HEK293 (cell line): ENCODE data around the gene SPARC.

Experiments used
- CTCF ChIA-PET: fragments of 350-600 bp; formaldehyde crosslinking; extraction: SDS; loops from one replicate; lab custom pipeline; 2021; ENCODE audit warnings: antibody characterized with exemption; lab: Yijun Ruan, JAX
- POLR2A ChIA-PET: fragments of 300-600 bp; formaldehyde crosslinking; extraction: SDS; loops from one replicate; lab custom pipeline; 2020; ENCODE audit warnings: antibody characterized with exemption, inconsistent platforms; lab: Yijun Ruan, JAX
- H3K27ac ChIP-seq: fragments of 200-500 bp; sonication (Bioruptor generic); 2 replicates; pipeline ENCODE4 v1.5.1; 2014; ENCODE audit warnings: low read depth, low read length, control low read depth, inconsistent platforms; ENCODE audit errors: extremely low read depth
- H3K36me3 ChIP-seq, 2 experiments: fragments of 200-500 bp in 1 of 2; sonication (Bioruptor generic) in 1 of 2; 1 replicate in 1 of 2; 2 replicates in 1 of 2; pipeline ENCODE4 v1.5.1; 2014 to 2017; ENCODE audit warnings: inconsistent platforms in 2 of 2, low read length in 2 of 2; ENCODE audit not compliant: control insufficient read depth in 2 of 2, insufficient read depth in 1 of 2
- H3K4me1 ChIP-seq: fragments of 200-500 bp; sonication (Bioruptor generic); 2 replicates; pipeline ENCODE4 v1.5.1; 2014; ENCODE audit warnings: mild to moderate bottlenecking, low read length, inconsistent platforms; ENCODE audit not compliant: control insufficient read depth, insufficient read depth
- H3K4me3 ChIP-seq: 2 replicates; pipeline ENCODE4 v1.5.1; 2011; ENCODE audit warnings: low read depth, mild to moderate bottlenecking, control low read depth, low read length, moderate library complexity
- H3K9me3 ChIP-seq: fragments of 200-500 bp; sonication (Bioruptor generic); 2 replicates; pipeline ENCODE4 v1.5.1; 2014; ENCODE audit warnings: low read depth, low read length, inconsistent platforms; ENCODE audit not compliant: control insufficient read depth, insufficient read depth
- OVOL3 ChIP-seq: fragments of 450-650 bp; formaldehyde crosslinking; IDR thresholded peaks from 2 replicates; pipeline ENCODE4 v1.5.1; 2016; ENCODE audit warnings: missing biosample characterization, missing genetic modification characterization
- PBX3 ChIP-seq: sonication (generic); formaldehyde crosslinking; IDR thresholded peaks from 2 replicates; pipeline ENCODE4 v1.8.1; 2022; ENCODE audit warnings: mild to moderate bottlenecking, moderate library complexity, missing genetic modification reagents
- SP7 ChIP-seq: fragments of 450-650 bp; formaldehyde crosslinking; IDR thresholded peaks from 2 replicates; pipeline ENCODE4 v1.5.1; 2016; ENCODE audit warnings: missing biosample characterization, missing genetic modification characterization
- ZBTB1 ChIP-seq: fragments of 450-650 bp; formaldehyde crosslinking; IDR thresholded peaks from 2 replicates; pipeline ENCODE4 v1.5.1; 2016; ENCODE audit warnings: missing biosample characterization, missing genetic modification characterization
- ZNF239 ChIP-seq: fragments of 450-650 bp; formaldehyde crosslinking; IDR thresholded peaks from 2 replicates; pipeline ENCODE4 v1.5.1; 2016; ENCODE audit warnings: missing biosample characterization, missing genetic modification characterization
- ZNF248 ChIP-seq: fragments of 450-650 bp; formaldehyde crosslinking; IDR thresholded peaks from 2 replicates; pipeline ENCODE4 v1.5.1; 2017; ENCODE audit warnings: missing biosample characterization, missing genetic modification characterization
- ZNF266 ChIP-seq: fragments of 450-650 bp; formaldehyde crosslinking; IDR thresholded peaks from 2 replicates; pipeline ENCODE4 v1.5.1; 2016; ENCODE audit warnings: missing biosample characterization, missing genetic modification characterization, low read depth
- ZNF341 ChIP-seq: fragments of 450-650 bp; formaldehyde crosslinking; IDR thresholded peaks from 2 replicates; pipeline ENCODE4; 2016; ENCODE audit warnings: low read depth, missing biosample characterization, missing genetic modification characterization
- ZNF433 ChIP-seq: fragments of 450-650 bp; formaldehyde crosslinking; IDR thresholded peaks from 2 replicates; pipeline ENCODE4 v1.5.1; 2016; ENCODE audit warnings: missing biosample characterization, missing genetic modification characterization, low read depth
- ZNF518A ChIP-seq: fragments of 450-650 bp; formaldehyde crosslinking; conservative IDR thresholded peaks from 2 replicates; pipeline ENCODE4 v1.5.1; 2016; ENCODE audit warnings: low read depth, missing biosample characterization, missing genetic modification characterization
- ZNF549 ChIP-seq: fragments of 450-650 bp; IDR thresholded peaks from 2 replicates; pipeline ENCODE4 v1.5.1; 2018; ENCODE audit warnings: missing biosample characterization, missing genetic modification characterization, mild to moderate bottlenecking, inconsistent platforms, moderate library complexity
- ZNF555 ChIP-seq: fragments of 450-650 bp; formaldehyde crosslinking; conservative IDR thresholded peaks from 2 replicates; pipeline ENCODE4 v1.5.1; 2017; ENCODE audit warnings: missing biosample characterization, mild to moderate bottlenecking, missing genetic modification characterization, inconsistent platforms
- ZNF600 ChIP-seq: fragments of 450-650 bp; formaldehyde crosslinking; IDR thresholded peaks from 2 replicates; pipeline ENCODE4 v1.5.1; 2016; ENCODE audit warnings: missing biosample characterization, missing genetic modification characterization
- ZNF629 ChIP-seq: fragments of 450-650 bp; formaldehyde crosslinking; IDR thresholded peaks from 2 replicates; pipeline ENCODE4 v1.5.1; 2017; ENCODE audit warnings: missing biosample characterization, missing genetic modification characterization
- ZNF776 ChIP-seq: fragments of 450-650 bp; formaldehyde crosslinking; IDR thresholded peaks from 2 replicates; pipeline ENCODE4 v1.5.0; 2017; ENCODE audit warnings: missing biosample characterization, missing genetic modification characterization, borderline replicate concordance
- ZSCAN16 ChIP-seq: fragments of 450-650 bp; formaldehyde crosslinking; IDR thresholded peaks from 2 replicates; pipeline ENCODE4 v1.5.1; 2016; ENCODE audit warnings: missing biosample characterization, missing genetic modification characterization
- TF ChIP-seq, protein P1 (sequence below): fragments of 450-650 bp; formaldehyde crosslinking; IDR thresholded peaks from 2 replicates; pipeline ENCODE4 v1.5.1; 2017; ENCODE audit warnings: missing biosample characterization, mild to moderate bottlenecking, missing genetic modification characterization, moderate library complexity

SPARC gene

GRCh38 chr5:151661968-151662732 lies 24.6 kb downstream of the SPARC start:
- no peaks in the 10 kb centered on the region for H3K9me3 ChIP-seq
- H3K36me3 ChIP-seq, result peaks cover 0 to 50% of the 10 kb centered on the region in 2 experiments; a peak in 2 of 3 replicates
- no peak overlapping the region for H3K27ac ChIP-seq
- no peak overlapping the region for H3K4me3 ChIP-seq
- ChIA-PET POLR2A (interaction anchor here (0.9 to 1.1 kb wide), 2 partner anchors 23 to 25 kb away, joined by 3 read pairs; no protein-coding TSS in a partner anchor), CTCF (interaction anchor here (0.8 to 7.4 kb wide), 6 partner anchors 9 to 79 kb away, joined by 3 to 180 read pairs (median 4); no protein-coding TSS in a partner anchor)
- TF ChIP-seq SP7, result no peak
- TF ChIP-seq ZNF629 (tag by site-specific recombination), result no peak
- no peak for TF ChIP-seq ZNF433 (tag by site-specific recombination)
- TF ChIP-seq ZNF776 (tag by site-specific recombination), result no peak
- TF ChIP-seq PBX3, result no peak
- TF ChIP-seq ZBTB1, result no peak
- TF ChIP-seq, protein P1, sequence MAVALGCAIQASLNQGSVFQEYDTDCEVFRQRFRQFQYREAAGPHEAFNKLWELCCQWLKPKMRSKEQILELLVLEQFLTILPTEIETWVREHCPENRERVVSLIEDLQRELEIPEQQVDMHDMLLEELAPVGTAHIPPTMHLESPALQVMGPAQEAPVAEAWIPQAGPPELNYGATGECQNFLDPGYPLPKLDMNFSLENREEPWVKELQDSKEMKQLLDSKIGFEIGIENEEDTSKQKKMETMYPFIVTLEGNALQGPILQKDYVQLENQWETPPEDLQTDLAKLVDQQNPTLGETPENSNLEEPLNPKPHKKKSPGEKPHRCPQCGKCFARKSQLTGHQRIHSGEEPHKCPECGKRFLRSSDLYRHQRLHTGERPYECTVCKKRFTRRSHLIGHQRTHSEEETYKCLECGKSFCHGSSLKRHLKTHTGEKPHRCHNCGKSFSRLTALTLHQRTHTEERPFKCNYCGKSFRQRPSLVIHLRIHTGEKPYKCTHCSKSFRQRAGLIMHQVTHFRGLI, result no peak
- TF ChIP-seq ZSCAN16 (tag by site-specific recombination), result no peak
- no peak for TF ChIP-seq ZNF248 (tag by site-specific recombination)
- TF ChIP-seq ZNF266 (tag by site-specific recombination), result no peak
- TF ChIP-seq ZNF518A (tag by site-specific recombination), result no peak
- no peak for TF ChIP-seq ZNF555 (tag by site-specific recombination)
- TF ChIP-seq ZNF549, result no peak
- no peak for TF ChIP-seq OVOL3 (tag by site-specific recombination)
- no peak for TF ChIP-seq ZNF239 (tag by site-specific recombination)
- no peak for TF ChIP-seq ZNF341 (tag by site-specific recombination)
- no peak for TF ChIP-seq ZNF600 (tag by site-specific recombination)
- no peaks in the 10 kb centered on the region for H3K4me1 ChIP-seq
